ENCODE measurements around the gene LRRC55.
"Not testable (repeated sequence)": the region's sequence is repeated elsewhere in the genome, so short reads cannot be mapped to it uniquely, and the experiment has no call there.

LRRC55 gene

DNA sequence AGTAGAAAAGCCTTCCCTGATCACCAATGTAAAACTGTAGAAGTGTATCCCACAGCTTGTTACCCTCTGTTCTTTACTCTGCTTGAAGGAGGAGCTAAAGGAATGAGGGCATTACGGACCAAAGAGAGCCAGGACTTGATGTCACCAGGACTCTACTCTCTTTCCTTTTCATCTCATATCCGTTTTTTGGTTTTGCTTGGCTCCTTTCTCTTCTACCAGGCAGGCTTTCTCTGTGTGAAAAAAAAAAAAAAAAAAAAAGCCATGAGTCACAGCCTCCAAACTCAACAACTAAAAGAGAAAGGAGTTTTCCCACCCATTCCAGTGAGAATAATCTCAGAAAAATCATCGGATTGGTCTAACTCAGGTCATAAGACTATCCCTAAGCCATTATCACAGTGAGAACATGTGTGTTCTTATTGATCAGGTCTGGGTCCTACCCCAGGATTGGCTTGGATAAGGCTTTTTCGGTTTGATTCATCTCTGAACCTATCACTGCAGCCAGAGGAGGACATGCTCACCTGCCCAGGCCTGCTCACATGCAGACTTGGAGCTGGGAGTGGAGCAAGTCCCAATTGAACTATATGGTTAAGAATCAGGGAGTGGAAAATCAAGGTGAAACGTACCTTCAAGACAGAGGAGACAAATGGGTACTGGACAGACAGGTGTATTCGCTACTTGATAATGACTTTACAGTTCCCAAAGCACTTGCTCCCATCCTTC is 19.4 kb upstream of the LRRC55 start:
- no peak for DNase-seq

DNA sequence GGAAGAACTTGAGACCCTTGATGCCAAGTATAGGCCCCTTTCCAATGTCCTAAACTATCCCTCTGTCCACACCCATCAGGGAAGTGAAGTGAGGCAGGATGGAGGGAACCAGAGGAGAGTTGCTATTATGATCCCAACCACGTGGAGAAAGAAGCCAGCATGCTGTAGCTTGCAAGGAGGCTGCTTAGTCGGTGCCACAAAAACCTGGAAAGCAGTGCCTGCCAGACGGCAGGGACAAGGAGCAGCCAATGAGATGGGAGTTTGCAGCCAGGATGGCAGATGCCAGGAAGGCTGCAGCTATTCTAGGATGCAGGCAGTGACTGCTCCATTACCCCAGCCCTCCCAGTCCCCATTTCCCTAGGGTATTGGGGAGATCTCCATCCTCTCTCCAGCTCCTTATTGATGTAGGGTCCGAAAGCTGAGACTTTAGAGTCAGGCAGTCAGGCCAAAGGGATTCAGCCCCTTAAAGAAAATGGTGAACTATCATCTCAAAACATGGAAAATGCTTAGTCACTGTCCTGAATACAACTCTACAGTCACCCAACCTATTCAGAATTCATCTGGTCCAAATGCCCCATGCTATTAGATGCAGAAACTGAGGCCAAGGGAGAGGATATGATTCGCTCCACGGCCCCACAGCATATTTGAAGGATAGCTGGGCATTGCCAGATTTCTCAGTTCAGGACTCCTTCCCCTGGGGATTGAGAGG is 18.4 kb upstream of the LRRC55 start:
- DNase-seq, result no peak

DNA sequence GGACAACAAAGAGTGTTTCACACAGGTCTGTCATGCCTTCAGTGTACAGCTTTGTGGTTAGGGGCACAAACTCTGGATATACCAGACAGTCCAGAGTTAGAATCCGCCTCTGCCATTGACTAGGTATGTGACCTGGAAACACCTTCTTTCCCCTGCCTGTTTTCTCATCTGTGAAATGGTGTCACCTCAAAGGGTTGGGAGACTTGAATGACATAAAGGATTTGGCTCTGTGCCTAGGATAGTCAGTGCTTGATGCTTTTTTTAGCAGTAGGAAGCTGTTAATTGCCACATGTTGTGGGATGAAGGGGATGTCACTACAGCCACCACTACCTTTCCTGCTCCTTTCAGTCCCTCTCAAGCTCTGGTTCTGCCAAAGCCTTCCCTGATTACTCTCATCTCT is 17.4 kb upstream of the LRRC55 start:
- no peak for DNase-seq

DNA sequence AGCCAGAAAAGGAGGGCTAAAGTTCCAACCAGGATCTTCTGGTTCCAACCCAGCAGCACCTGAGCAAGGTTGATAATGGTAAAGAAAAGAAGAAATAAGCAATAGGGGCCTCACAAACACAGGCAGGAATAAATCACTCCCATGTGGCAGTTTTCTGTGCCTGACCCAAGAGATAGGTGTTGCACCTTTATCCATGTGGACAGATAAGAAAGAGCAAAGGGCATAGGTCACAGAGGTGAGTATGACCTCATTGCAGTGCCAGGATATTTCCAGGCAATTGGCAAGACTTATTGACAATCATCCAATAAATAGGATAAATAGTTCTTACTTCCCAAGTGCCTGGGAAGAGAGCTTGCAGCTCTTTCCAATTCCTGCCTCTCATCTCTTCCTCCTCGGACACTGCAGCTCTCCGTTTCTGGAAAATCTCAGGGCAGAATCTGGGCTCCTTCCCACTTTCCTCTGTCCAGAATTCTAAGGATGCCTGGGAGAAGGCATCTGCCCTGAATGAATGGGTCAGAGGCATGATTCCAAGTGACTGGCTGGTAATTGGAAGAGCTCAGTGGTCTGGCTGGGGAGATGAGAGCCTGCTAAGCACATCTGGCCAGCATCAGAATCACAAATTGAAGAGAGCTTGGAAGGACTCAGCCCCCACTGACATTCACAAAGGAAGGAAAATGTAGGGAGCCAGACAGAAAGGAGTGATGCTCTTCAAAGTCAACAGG is 14.5 kb upstream of the LRRC55 start:
- no peak for DNase-seq

DNA sequence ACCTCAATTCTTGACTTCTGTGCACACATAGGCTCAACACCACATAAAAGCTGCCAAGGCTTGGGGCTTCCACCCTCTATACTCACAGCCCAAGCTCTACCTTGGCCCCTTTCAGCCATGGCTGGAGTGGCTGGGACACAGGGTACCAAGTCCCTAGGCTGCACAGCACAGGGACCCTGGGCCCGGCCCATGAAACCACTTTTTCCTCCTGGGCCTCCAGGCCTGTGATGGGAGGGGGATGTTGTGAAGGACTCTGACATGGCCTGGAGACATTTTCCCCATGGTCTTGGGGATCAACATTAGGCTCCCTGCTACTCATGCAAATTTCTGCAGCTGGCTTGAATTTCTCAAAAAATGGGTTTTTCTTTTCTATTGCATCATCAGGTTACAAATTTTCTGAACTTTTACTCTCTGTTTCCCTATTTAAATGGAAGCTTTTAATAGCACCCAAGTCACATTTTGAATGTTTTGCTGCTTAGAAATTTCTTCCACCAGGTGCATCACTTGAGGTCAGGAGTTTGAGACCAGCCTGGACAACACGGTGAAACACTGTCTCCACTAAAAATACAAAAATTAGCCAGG is 11.9 kb upstream of the LRRC55 start:
- DNase-seq, result not testable (repeated sequence)

DNA sequence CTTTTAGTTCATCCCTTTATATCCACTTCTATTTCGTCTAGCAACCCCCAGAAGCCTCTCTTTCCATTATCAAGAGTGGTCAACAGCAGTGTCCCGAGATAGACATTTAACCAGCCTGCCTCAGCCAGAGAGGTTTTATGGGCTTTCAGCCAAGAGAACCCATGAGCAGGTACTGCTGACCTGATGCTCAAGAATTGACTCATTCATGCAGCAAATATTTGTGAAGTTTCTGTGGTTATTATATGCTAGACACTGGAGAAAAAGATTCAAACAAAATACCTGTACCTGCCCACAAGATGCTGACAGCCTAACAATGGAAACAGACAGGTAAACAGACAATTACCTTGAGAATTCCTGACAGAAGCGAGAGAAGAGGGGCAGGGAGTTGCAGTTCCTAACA is 9.7 kb upstream of the LRRC55 start:
- no peak for DNase-seq

DNA sequence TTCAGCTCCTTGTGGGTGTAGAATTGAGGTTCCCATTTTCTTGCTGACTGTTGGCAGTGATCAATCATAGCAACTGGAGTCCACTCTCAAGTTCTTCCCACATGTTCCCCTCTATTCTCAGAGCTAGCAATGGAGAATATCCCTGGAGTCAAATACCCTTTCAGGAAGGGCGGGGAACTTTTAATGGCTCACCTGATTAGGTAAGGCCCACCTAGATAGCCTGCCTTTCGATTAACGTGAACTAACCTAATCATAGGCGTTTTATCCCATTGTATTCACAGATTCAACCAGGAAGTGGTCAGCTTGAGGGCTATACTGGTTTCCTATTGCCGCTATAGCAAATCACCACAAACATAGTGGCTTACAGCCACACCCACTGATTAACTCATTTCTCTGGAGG is 7.1 kb upstream of the LRRC55 start:
- no peak for DNase-seq

DNA sequence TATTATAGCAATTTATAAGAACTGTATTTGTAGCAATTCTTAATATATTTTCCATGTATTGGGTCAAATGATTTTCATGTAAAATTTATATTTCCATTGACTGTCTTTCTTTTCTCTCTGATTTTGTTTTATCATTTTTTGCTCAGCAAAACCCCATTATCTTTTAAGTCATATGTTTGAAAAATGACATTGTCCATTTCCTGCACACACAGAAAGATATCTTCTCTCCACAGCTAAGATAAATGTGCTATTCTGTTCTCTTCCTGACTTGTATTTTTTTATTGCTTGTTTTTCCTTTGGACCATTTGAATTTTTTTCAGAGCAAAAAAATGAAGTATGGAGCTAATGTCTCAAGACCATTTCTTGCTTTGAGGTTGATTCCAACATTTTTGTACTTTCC is 6.3 kb upstream of the LRRC55 start:
- no peak for DNase-seq

DNA sequence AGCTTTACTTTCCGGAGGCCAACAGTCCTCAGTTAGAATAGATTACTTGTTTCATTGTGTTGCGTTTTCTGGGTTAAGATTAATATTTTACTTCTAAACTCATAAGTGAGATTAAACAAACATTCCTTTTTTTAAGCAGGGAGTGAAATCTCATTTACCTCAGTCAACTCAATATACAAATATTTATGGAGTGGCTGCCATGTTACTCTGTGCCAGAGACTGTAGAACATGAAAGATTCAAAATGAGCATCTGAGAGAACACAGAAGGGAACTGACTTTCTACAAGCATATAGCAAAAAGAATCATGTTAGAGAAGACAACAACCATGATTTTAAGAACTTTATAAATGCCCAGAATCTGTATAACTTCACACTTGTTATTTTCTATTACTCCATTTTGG is 3.4 kb upstream of the LRRC55 start:
- no peak for DNase-seq

DNA sequence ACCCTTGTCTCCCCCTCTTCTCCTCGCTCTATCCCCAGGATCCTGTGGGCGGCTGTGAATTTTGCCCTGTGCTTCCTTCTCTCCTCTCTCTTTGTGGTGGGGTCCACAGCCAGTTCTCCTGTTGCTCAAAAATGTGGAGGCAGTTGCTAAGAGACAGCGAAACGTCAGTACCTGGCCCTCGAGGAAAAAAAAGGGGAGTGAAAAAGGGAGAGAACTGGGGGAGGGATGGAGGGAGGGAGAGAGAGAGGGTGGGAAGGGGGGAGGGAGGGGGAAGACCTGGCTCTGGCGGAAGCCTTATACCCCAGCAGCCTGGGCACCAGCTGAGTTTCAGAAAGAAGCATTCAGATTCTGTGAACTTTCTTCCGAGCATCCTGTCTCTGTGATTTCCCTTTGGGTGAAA is 2.1 kb upstream of the LRRC55 start:
- DNase-seq, result no peak

DNA sequence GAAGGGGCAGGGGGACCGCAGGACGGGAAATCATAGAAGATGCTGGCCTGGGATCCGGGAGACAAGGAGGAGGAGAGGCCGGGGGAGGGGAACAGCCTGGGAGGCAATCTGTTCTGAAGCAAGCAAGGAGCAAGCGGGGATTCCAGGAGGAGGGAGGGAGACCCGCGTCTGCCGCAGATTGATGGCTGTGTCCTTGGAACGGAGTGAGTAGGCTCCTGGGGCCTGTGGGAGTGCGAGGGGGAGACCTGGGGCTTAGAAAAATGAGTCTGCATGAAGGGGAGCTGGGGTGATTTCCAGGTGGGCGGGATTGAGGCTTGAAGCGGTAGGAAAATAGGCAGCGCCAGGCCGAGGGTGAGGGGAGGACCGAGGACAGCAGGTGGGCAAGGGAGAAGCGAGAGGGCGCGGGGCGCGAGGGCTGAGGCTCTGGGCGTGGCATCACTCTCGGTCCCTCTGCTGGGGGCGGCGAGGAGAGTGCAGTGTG is 1.6 kb upstream of the LRRC55 start:
- no peak for DNase-seq

DNA sequence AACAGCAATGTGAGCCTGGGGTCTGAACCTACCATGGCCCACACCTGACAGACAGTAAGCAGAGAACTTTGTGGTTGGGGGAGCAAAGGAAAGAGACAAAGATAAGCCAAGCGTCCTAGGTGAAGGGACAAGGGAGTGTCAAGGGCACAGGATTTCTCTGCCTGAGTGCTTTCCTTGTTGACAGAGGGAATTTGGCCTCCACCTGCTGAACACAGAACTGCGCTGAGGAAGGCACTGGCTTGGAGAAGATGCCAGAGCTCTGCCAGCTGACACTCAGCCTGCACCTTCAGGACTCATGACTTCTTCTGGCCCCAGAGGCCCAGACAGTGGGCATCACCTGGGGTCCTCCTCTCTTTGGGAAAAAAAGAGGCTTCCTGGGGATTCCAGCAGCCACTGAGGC is 789 bp upstream of the LRRC55 start:
- no peak for DNase-seq

DNA sequence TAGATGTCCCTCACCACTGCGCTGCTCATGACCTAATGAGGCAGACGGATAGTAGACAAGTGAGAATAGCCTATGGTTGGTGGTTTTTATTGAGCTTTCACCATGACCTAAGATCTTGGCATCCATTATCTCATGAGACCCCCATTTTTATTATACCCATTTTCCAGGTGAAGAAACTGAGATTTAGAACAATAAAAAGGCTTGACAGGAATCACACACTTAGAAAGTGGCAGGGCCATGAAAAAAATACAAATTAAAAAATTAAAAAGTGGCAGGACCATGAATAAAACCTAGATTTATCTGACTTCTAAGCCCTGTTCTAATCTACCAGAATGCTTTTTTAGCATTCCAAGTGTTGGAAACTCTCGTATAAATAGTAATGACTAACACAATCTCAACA is 1.1 kb downstream of the LRRC55 start:
- DNase-seq, result no peak

DNA sequence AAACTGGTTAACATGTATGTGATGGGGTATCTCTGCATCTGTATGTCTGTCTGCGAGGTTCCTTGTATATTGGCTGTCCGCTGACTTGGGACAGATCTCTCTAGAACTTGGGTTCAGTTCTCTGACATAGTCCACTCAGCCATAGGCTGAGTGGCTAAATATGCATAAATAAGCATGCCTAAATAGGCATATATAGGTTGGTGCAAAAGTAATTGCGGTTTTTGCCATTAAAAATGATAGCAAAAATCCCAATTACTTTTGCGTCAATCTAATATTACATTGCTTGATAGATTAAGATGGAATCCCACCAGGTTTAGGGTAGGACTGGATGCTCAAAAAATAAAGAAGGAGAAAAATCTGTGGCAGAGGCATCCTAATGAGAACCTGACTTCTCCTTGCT is 8.8 kb downstream of the LRRC55 start:
- no peak for DNase-seq

DNA sequence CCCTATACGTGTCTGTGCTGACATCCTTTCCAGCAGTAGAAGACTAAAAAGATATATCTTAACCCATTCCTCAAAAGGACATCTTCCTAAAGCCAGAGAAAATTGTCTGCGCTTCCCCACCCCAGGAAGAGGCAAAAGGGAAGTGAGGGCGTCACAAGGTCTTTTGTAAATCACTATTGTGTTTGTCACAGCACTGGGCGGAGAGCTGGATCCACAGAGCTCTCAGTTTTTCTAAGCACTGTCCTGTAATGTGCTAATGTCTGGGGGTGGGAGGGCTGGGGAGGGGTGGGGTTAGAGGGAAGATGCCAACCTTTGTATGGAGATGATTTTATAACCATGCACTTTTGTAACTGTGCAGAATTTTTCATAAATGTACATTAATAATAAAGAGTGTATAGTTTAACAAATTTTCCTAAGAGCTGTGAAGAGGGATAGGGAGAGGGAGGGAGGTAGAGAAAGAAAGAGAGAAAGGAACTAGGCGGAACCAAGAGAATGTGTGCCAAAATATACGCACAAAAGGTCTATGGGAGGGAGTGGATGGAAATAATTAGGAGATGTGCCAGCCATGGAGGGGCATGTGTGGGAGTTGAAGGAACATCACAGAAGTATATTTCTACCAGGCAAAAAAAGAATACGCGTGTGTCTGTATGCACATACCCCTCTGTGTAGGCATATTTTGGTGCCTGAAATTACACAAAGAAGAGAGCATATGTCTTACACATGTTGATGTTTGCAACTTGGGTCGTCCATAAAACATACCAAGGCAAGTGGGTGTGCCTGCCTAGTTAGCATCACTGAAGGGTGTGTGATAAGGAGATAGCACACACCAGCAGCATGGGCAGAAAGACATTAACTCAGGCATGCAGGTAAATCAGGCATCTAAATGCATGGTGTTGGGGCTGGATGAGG is 9.8 kb downstream of the LRRC55 start:
- DNase-seq, result no peak

DNA sequence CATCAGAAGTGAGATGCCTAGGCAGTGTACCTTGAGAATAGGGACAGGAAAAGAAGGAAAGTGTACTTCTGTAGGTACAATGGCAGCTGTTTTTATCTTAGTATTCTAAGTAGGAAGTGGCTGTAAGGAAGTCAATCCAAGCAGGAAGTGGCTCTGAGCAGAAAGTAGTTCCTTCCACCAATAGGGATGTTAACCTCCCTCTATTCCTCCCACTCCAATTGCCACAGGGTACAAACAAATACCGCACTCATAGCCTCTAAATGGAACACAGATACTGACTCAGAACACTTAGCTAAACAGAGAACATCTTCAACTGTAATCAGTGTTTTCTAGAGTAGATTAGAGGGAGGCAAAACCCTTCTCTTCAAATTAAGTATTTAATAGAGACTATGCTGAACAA is 10.6 kb downstream of the LRRC55 start:
- no peak for DNase-seq

DNA sequence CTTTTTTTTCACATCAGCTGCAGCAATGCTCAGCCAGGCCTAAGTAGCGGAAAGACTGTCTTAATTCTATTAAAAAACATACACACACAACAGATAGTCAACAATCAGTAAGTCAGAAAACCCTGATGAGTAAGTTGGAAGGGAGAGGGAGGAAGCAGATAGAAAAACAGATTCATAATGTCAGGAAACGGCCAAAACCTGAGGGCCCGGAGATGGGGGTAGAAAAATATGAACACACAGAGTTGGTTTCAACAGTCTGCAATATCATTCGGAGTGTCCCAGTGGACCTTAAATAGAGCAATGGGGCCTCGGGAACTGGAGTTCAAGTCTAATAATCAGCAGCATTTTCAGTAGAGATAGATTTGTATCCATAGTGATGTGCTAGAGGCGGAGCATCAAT is 14.8 kb downstream of the LRRC55 start:
- no peak for DNase-seq

DNA sequence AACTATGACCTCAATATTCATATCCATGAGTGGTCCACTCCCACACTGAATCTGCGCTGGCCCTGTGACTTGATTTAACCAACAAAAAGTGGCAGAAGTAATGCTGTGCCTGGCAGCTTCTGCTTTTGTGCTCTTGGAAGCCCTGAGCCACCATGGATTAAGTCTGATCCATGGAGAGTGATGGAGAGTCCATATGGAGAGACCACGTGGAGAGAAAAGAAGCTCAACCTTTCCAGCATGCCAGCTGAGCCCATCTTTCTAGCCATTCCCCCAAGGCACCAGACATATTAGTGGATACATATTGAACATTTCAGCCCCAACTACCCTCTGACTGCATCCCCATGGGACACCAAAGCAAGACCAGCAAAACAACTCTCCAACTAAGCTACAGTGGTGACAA is 16.0 kb downstream of the LRRC55 start:
- DNase-seq, result no peak

DNA sequence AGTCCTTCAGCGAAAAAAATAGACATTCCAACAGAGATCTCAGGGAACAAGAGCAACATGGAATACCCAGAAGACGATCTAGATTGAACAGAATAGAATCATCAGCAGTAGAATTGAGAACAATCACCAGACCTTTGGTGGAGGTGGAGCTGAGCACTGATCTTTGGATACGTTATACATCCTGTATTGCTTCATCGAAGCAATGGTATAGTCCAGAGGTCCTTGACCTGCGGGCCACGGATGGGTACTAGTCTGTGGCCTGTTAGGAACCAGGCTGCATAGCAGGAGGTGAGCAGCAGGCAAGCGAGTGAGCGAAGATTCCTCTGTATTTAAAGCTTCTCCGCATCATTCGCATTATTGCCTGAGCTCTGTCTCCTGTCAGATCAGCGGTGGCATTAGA is 17.6 kb downstream of the LRRC55 start:
- DNase-seq, result no peak

DNA sequence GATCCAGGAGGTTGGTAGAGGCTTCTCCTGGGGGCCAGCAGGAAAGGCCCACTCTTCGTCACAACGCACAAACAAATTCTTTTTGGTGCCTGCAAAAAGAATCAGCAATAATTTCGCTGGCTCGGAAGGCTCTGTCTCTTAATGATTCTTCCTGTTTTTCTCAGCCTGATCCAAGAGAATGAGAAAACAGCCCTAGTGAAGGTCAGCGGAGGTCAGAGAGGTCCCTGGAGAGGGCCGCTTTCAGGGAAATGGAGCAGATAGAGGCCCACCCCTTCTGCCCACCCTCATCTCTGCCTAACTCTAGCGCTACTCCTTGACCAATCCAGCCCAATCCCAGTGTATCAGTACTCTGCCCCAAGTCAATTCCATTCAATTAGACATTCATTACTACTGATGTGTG is 19.2 kb downstream of the LRRC55 start:
- no peak for DNase-seq

DNA sequence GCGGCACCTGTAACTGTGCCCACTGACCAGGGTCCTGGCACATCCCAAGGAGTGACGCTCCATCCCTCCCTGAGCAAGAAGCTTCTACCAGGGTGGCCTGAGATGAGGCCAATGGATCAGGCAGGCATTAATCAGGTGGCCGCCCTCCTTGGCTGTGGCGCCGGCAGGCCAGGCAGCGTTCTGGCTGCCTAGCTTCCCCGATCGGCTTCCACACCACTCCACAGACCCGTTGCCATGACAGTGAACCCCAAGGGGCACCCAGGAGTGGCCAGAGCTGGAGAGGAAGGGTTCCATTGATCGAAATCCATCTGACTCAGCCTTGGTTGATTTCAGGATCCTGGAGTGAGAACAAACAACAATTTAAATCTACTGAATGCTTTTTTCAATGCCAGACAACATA is 20.5 kb downstream of the LRRC55 start:
- DNase-seq, result no peak

DNA sequence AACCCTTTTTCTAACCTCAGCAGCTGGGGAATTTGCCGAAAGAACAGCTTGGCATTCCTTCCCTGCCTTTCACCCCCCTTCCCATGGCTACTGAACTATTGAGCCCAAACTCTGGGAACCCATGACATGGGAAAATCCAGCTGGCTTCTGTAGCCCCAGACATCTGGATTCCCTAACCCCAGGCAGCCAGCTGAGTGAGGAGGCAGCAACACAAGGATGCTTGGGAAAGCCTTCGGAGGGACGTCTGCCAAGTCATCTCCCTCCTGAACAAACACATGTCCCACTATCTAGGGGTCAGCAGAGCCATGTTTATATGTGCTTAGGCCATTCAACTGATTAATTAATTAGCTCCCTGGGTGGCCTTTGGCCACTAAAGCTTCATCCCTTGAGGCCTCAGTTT is 21.6 kb downstream of the LRRC55 start:
- DNase-seq, result no peak

All from NCI-H1105 (cell line).